Thyroid gland (tissue), 4 donors: Measurements from ENCODE around the gene WNT3. TPM values are rescaled to one million over a fixed set of nuclear protein-coding genes. Genes with fewer than 3 reads are reported as not detected.
"Not testable (repeated sequence)": the region's sequence is repeated elsewhere in the genome, so short reads cannot be mapped to it uniquely, and the experiment has no call there.

Experiments
- DNase-seq, 2 donors: peaks; one replicate each; pipeline ENCODE4 v3.0.0-alpha.2; 2019
- H3K27ac ChIP-seq, 3 donors: fragments of 200-600 bp; sonication (generic); 1 replicate in 2 of 3; 2 replicates in 1 of 3; pipeline ENCODE4 v1.5.1; 2016 to 2019; ENCODE audit warnings: mild to moderate bottlenecking in 1 of 3, moderate library complexity in 1 of 3
- H3K27me3 ChIP-seq: fragments of 200-600 bp; sonication (generic); one replicate; pipeline ENCODE4 v1.5.1; 2019
- H3K36me3 ChIP-seq, 2 donors: fragments of 200-600 bp; sonication (generic); one replicate each; pipeline ENCODE4 v1.5.1; 2016 to 2019
- H3K4me1 ChIP-seq, 2 donors: fragments of 200-600 bp; sonication (generic); one replicate each; pipeline ENCODE4 v1.5.1; 2017 to 2019
- H3K4me3 ChIP-seq, 3 donors: fragments of 200-600 bp; sonication (generic); replicated peaks in 1 of 3; 1 replicate in 2 of 3; 2 replicates in 1 of 3; pipeline ENCODE4 v1.5.1; 2016; ENCODE audit warnings: mild to moderate bottlenecking in 1 of 3
- H3K9me3 ChIP-seq: fragments of 200-600 bp; sonication (generic); one replicate; pipeline ENCODE4 v1.5.1; 2017
- CTCF ChIP-seq, 6 experiments: fragments of 200-600 bp in 3 of 6; fragments of 450-650 bp in 3 of 6; sonication (generic) in 3 of 6; IDR thresholded peaks; one replicate each; pipeline ENCODE4 v1.5.1; 2016 to 2019; ENCODE audit warnings: antibody characterized with exemption in 6 of 6, mild to moderate bottlenecking in 2 of 6, inconsistent platforms in 1 of 6, moderate library complexity in 1 of 6
- POLR2A ChIP-seq, 2 donors: fragments of 450-650 bp; IDR thresholded peaks; one replicate each; pipeline ENCODE4 v1.6.1; 2017; ENCODE audit warnings: antibody characterized with exemption in 2 of 2, mild to moderate bottlenecking in 2 of 2, moderate library complexity in 1 of 2
- WGBS, 2 donors: methylation state at CpG; one replicate each; pipeline ENCODE4 v1.1.5; 2017; 5-methylcytosine and 5-hydroxymethylcytosine counted together
- intact Hi-C: fragments of 100-400 bp; cut with DNase I; formaldehyde crosslinking; loops from one replicate; pipeline ENCODE4 v1.15.1; 2023
- total RNA-seq, 4 donors: library from RNA; depleted of rRNA; stranded (reverse); fragments of >200 nt; gene quantifications; one replicate each; pipeline ENCODE4 v1.2.3, GENCODE V29; 2016

WNT3 gene
- total RNA-seq, 4 donors from 2014 or later, result 0.68 to 2.4 (median 0.82) TPM

GRCh38 chr17:46758614-46759013, 59.9 kb downstream of the WNT3 start:
- DNase-seq, result no peak
- no peak overlapping the region for H3K27ac ChIP-seq
- 90 to 95% methylated on average over 4 to 5 of the region's 5 CpGs for WGBS, 2 donors
- H3K4me3 ChIP-seq, result no peak overlapping the region
- TF ChIP-seq CTCF (IDR thresholded peaks at IDR 0.05), result no peak
- TF ChIP-seq POLR2A (IDR thresholded peaks at IDR 0.05), result no peak
- H3K9me3 ChIP-seq, result no peaks in the 10 kb centered on the region
- no peaks in the 10 kb centered on the region for H3K4me1 ChIP-seq
- H3K36me3 ChIP-seq, result peaks cover 4 to 5% of the 10 kb centered on the region in 2 donors
- H3K27me3 ChIP-seq, result no peaks in the 10 kb centered on the region
- intact Hi-C loops, result no loop called here

DNA sequence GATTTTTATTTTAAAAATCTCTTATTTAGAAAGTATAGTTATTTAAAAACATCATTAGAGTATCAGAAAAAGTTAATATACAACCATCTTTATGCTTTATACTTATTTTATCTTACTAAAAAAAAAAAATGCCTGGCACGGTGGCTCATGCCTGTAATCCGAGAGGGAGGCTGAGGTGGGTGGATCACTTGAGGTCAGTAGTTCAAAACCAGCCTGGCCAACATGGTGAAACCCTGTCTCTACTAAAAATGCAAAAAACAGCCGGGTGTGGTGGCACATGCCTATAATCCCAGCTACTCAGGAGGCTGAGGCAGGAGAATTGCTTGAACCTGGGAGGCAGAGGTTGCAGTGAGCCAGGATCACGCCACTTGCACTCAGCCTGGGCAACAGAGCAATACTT, 60.9 kb downstream of the WNT3 start:
- H3K36me3 ChIP-seq, DNase-seq, H3K4me3 ChIP-seq, H3K9me3 ChIP-seq, H3K27ac ChIP-seq, intact Hi-C loops, H3K4me1 ChIP-seq, H3K27me3 ChIP-seq: not testable (repeated sequence)
- WGBS, 2 donors, result 89 to 90% methylated on average over 4 of the region's 4 CpGs

DNA sequence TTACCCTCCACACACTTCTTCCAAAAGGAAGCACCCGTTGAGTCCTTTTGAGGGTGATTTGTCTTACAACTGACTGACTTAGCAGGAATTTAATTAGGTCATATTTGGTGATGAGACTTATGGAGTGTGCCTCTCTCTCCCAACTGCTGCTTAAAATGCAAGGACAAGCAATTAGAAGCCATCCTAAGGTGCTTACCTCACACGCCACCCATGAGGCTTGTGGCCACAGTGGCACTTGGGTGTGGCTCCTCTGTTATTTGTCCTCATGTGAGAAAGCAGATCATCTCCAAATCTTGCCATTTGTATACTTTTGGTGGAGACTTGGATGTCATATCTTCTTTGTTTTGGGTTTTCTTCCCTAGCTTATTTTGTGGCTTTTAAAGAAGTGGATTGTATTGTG, 61.6 kb downstream of the WNT3 start:
- TF ChIP-seq POLR2A (IDR thresholded peaks at IDR 0.05) (no peak), CTCF (IDR thresholded peaks at IDR 0.05) (no peak)
- no peaks in the 10 kb centered on the region for H3K4me1 ChIP-seq
- DNase-seq, result no peak
- no peaks in the 10 kb centered on the region for H3K27me3 ChIP-seq
- H3K36me3 ChIP-seq, result peaks cover 10 to 13% of the 10 kb centered on the region in 2 donors
- 88 to 96% methylated on average over 2 of the region's 2 CpGs for WGBS, 2 donors
- intact Hi-C loops, result no loop called here
- H3K27ac ChIP-seq, result no peak overlapping the region
- H3K9me3 ChIP-seq, result no peaks in the 10 kb centered on the region
- no peak overlapping the region for H3K4me3 ChIP-seq

DNA sequence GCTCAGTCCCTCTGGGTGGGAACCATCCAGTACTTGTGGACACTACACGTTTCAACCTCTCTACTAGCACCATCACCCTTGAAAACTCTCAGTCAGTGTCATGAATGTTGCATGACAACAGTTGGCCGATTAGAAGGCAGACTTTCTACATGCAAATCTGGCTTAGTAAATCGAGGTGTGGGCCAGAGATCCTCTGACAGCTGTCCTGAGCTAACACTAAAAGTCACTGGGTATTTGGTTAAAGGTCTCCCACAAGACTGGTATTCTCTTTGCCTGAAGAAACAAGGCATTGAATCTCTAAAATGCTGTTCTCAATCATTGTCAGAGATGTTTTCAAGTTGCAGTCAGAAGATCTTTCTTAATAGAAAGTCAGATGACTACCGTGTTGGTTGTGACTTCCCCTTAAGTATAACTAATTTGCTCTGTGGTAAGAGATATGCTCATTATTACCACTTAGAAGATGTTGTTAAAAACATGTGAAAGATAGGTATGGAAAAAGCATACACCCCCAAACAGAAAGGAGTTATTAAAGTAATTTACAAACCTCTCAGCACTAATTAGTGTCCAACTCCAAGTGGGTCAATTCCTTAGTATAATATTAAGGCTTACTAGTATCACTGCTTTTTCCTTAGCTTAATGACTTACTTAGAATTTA, 62.3 kb downstream of the WNT3 start:
- Histone ChIP-seq H3K9me3 (no peaks in the 10 kb centered on the region), H3K27me3 (no peaks in the 10 kb centered on the region), H3K36me3 (peaks cover 13 to 15% of the 10 kb centered on the region in 2 donors), H3K4me3 (no peak overlapping the region), H3K4me1 (no peaks in the 10 kb centered on the region), H3K27ac (no peak overlapping the region)
- intact Hi-C loops, result no loop called here
- 80 to 84% methylated on average over 4 of the region's 4 CpGs for WGBS, 2 donors
- no peak for TF ChIP-seq CTCF (IDR thresholded peaks at IDR 0.05)
- no peak for TF ChIP-seq POLR2A (IDR thresholded peaks at IDR 0.05)
- DNase-seq, result no peak

- WGBS, 2 donors, result 93 to 96% methylated on average over 3 of the region's 3 CpGs
- TF ChIP-seq CTCF (IDR thresholded peaks at IDR 0.05) (no peak), POLR2A (IDR thresholded peaks at IDR 0.05) (no peak)
- no peaks in the 10 kb centered on the region for H3K4me1 ChIP-seq
- intact Hi-C loops, result no loop called here
- peaks cover 13 to 15% of the 10 kb centered on the region in 2 donors for H3K36me3 ChIP-seq
- no peaks in the 10 kb centered on the region for H3K27me3 ChIP-seq
- no peak overlapping the region for H3K27ac ChIP-seq
- no peak overlapping the region for H3K4me3 ChIP-seq
- no peak for DNase-seq
- H3K9me3 ChIP-seq, result no peaks in the 10 kb centered on the region
These were observed 64.7 kb downstream of the WNT3 start for GRCh38 chr17:46753776-46754175.
